HPDE6-E6E7 (cell line): ENCODE data around the gene APBA2.

ENCODE experiments used
- DNase-seq: peaks from one replicate; pipeline ENCODE4 v3.0.0; 2011; ENCODE audit warnings: missing footprints; ENCODE audit errors: extremely low spot score

APBA2 gene

GRCh38 chr15:29119847-29120246 lies 234.1 kb downstream of the APBA2 start:
- DNase-seq, result no peak

DNA sequence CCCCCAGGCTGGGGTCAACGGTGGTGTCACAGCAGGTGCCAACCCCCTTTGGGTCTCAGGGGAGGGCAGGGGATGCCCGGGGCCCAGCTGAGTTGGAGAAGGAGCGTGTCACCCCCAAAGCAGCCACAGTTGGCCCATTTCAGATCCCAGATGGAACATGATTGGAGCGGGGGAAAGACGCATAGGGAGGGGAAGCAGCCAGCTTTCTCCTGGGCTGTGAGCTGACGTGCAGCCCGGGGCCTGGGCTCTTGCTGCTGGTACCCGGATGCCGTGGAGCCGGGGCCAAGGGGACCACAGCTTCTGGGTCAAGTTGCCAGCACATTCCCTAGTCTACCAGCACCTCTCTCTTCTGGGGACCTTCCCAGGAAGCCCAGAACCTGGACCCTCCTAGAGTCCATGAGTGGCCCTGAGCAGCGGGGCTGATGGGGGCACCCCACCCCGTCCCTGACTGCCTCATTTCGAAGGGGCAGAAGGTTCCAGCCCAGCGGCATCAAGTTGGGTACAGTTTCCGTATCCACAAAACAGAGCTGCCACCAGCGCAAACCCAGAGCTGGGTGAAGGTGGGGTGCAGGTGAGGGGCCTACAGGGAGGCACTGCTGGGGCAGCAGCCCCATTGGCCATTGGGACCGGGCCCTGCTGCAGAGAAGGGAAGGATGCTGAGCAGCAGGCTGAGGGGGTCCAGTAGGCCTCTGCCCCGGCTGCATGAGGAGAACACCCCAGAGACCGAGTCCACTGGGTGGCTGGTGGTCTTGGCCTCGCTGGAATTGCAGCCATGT lies 235.0 kb downstream of the APBA2 start:
- DNase-seq, result no peak

GRCh38 chr15:29121369-29121656 lies 235.5 kb downstream of the APBA2 start:
- DNase-seq, result no peak

DNA sequence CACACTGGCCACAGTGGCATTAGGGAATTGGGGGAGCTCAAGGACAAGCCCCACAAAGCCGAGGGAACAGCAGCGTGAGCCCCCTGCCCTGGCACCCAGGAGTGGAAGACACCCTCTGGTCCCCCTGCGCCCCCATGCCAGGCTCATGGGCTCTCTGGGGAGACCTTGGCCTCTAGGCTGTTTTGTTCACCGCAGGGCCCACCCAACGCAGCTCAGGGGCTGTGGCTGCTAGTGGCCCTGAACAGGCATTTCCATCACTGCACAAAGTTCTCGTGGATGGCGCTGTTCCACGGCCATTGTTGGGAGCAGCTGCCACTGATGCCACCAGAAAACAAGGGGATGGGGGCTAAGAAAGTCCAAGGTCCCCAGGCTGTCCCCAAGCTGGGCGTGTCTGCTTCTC lies 236.1 kb downstream of the APBA2 start:
- no peak for DNase-seq

- no peak for DNase-seq
Observed at GRCh38 chr15:29122506-29122905, 236.7 kb downstream of the APBA2 start.

DNA sequence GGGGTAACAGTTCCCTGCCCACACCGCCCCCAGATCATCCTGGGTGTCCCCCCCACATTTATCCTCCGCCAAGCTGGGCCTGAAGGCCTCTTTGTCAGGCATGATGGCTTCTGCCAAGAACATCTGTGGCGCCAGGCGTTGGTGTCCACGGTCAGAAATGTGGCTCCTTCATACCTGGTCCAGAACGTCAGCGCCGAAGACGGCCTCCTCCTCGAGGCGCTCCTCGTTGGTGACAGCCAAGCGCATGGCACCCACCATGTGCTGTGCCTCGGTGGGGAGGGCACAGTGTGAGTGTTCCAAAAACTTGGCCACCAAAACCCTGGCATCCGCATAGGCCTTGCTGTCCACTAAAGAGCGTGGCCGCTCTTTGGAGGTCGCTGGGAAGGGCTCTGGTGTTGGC lies 237.4 kb downstream of the APBA2 start:
- DNase-seq, result no peak

DNA sequence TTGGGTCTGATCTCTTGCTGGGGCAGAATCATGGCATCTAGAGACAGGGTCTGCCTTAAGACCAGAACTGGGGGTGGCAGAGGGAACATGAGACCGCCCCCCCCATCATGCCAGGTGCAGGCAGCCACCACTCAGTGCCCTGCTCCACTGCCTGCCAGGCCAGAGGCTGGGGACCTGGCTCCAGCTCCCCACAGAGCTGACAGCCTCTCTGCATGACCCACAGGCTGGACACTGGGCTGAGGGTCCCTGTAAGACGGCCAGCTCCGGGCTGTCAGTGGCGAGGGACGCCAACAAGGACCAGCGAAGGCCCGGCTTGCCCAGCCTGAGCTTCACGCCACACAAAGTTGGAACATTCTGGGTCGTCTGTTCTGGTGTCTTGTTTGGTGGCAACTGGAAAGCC lies 238.2 kb downstream of the APBA2 start:
- DNase-seq, result no peak

- DNase-seq, result no peak
Observed at GRCh38 chr15:29124581-29125381, 239.0 kb downstream of the APBA2 start.

- no peak for DNase-seq
Observed at GRCh38 chr15:29125382-29126207, 239.8 kb downstream of the APBA2 start.

DNA sequence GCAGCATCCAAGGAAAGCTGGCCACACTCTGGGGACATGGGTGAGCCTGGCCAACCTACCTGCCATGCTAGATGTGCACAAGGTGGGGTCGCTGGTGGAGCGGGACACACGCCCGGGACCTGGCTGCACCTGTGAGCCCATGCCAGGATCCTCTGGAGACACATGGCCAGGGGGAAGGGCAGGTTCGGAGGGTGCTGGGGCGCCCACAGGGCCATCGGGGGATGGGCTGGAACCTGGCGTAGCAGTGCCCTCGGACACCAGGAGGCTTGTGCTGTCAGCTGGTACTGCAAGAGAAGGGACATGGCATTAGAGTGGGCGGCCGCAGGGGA lies 240.4 kb downstream of the APBA2 start:
- DNase-seq, result no peak

DNA sequence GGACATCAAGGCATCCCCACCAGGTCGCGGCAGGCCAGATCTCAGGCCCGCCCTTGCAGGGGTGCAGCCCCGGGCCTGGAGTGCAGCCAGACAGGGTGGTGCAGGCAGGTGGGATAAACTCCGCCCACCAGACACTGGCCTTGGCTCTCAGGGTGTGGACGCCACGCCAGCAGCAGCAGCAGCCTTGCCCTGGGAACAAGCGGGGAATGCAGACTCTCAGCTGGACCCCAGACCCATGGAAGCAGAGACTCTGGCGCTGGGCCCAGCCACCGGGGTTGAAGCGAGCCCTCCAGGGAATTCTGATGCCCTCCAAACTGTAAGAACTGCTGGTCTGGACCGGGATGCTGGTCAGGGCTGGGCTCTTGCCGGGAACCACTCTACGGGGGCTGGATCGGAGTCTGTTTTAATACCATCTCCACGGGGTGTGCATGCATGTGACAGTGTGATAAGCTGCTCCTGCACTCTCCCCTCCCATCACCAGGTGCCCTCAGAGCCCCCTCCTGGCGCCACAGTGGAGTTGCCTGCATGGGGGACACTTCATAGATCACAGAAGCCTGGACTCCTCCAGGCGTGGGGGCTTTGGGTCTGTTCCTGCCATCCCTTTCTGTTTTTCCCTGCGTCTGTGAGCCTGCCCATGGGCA lies 241.2 kb downstream of the APBA2 start:
- no peak for DNase-seq

- DNase-seq, result no peak
Observed at GRCh38 chr15:29127506-29128430, 242.0 kb downstream of the APBA2 start.

GRCh38 chr15:29128671-29129070 lies 242.9 kb downstream of the APBA2 start:
- DNase-seq, result no peak

DNA sequence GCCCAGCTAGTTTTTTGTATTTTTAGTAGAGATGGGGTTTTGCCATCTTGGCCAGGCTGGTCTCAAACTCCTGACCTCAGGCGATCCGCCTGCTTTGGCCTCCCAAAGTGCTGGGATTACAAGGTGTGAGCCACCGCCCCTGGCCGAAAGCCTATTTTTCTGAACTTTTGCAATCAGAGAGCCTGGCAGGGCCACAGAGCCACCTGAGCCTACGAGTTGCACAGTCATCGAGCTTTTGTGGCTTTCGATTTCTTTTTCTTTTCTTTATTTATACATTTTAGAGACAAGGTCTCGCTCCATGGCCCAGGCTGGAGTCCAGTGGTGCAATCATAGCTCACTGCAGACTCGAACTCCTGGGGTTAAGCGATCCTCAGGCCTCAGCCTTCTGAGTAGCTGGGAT lies 243.4 kb downstream of the APBA2 start:
- DNase-seq, result no peak

- DNase-seq, result no peak
Observed at GRCh38 chr15:29129926-29130325, 244.2 kb downstream of the APBA2 start.

- no peak for DNase-seq
Observed at GRCh38 chr15:29130476-29130875, 244.7 kb downstream of the APBA2 start.

GRCh38 chr15:29130951-29131839 lies 245.4 kb downstream of the APBA2 start:
- DNase-seq, result no peak

- DNase-seq, result no peak
Observed at GRCh38 chr15:29131840-29132420, 246.2 kb downstream of the APBA2 start.

DNA sequence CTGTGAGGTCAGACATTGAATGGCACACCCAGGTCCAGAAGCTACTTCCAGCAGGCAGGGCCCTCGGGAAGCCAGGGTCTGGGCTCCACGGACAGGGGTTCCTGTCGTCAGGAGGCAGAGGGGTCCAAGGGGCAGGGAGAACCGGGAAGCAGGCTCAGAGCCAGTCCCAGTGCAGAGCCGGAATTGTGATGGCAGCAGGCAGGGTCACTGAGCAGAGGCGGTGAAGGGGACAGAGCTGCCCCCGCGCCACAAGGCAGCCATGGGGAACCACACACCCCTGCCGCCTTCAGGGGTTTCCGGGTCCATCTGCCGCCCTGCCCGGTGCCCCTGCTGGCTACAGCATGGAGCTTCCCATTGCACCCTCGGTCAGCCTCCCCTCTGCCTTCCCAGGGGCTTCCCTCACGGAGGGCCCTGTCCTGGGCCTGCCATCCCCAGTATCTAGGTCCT lies 247.0 kb downstream of the APBA2 start:
- DNase-seq, result no peak

- DNase-seq, result no peak
Observed at GRCh38 chr15:29133321-29133720, 247.5 kb downstream of the APBA2 start.
